GM10847 (cell line): Measurements from ENCODE around the gene FSTL4.

Source experiments
- POLR2A ChIP-seq: IDR thresholded peaks from 2 replicates; pipeline ENCODE4 v1.6.1; 2011; ENCODE audit not compliant: insufficient read length; ENCODE audit errors: extremely low read depth

FSTL4 gene

GRCh38 chr5:133291524-133291923 is 320.8 kb downstream of the FSTL4 start:
- no peak for TF ChIP-seq POLR2A

- TF ChIP-seq POLR2A = no peak
These were observed 321.6 kb downstream of the FSTL4 start for GRCh38 chr5:133290669-133291240.

- no peak for TF ChIP-seq POLR2A
These were observed 322.5 kb downstream of the FSTL4 start for GRCh38 chr5:133289686-133290367.

GRCh38 chr5:133287500-133287899 is 324.8 kb downstream of the FSTL4 start:
- no peak for TF ChIP-seq POLR2A

- no peak for TF ChIP-seq POLR2A
These were observed 325.9 kb downstream of the FSTL4 start for GRCh38 chr5:133286483-133286882.

- no peak for TF ChIP-seq POLR2A
These were observed 326.7 kb downstream of the FSTL4 start for GRCh38 chr5:133285583-133286021.

GRCh38 chr5:133284306-133284705 is 328.0 kb downstream of the FSTL4 start:
- TF ChIP-seq POLR2A = no peak

GRCh38 chr5:133278317-133278716 is 334.0 kb downstream of the FSTL4 start:
- no peak for TF ChIP-seq POLR2A

GRCh38 chr5:133277744-133278143 is 334.6 kb downstream of the FSTL4 start:
- TF ChIP-seq POLR2A = no peak

- no peak for TF ChIP-seq POLR2A
These were observed 336.2 kb downstream of the FSTL4 start for GRCh38 chr5:133276171-133276570.

- no peak for TF ChIP-seq POLR2A
These were observed 336.7 kb downstream of the FSTL4 start for GRCh38 chr5:133275631-133276030.

GRCh38 chr5:133274597-133274935 is 337.8 kb downstream of the FSTL4 start:
- no peak for TF ChIP-seq POLR2A

- no peak for TF ChIP-seq POLR2A
These were observed 338.4 kb downstream of the FSTL4 start for GRCh38 chr5:133273661-133274596.

- TF ChIP-seq POLR2A = no peak
These were observed 340.0 kb downstream of the FSTL4 start for GRCh38 chr5:133272345-133272744.

GRCh38 chr5:133271606-133272005 is 340.7 kb downstream of the FSTL4 start:
- TF ChIP-seq POLR2A = no peak

GRCh38 chr5:133269691-133270090 is 342.6 kb downstream of the FSTL4 start:
- no peak for TF ChIP-seq POLR2A
